Body of pancreas (tissue), 4 donors: ENCODE measurements around the gene CLIC3.

Experiments used
- POLR2A ChIP-seq, 3 donors: fragments of 450-650 bp; IDR thresholded peaks; one replicate each; pipeline ENCODE4 v1.6.1; 2016; ENCODE audit warnings: antibody characterized with exemption in 3 of 3, mild to moderate bottlenecking in 2 of 3
- TF ChIP-seq, protein P1 (sequence below), 7 experiments: fragments of 450-650 bp in 4 of 7; fragments of 200-600 bp in 3 of 7; sonication (generic) in 3 of 7; IDR thresholded peaks; one replicate each; pipeline ENCODE4 v1.5.1; 2016 to 2019; ENCODE audit warnings: antibody characterized with exemption in 7 of 7

DNA sequence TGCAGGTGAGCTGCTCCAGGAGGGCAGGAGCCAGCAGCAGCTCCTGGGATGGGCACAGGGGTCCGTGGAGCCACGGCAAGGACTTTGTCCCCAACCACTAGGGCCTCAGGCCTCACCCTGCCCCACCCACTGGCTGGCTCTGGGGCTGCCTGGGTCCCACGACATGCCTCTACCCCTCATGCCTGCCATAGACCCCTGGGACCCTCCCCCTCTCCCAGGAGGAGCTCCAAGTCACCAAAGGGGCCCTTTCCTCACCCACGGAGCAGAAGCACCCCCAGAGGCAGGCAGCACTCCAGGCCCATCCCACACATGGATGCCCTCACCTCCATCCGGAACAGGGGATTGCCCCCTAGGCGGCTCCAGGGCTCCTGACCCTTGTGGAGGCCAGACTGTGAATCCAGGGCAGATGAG, 25.2 kb upstream of the CLIC3 start:
- TF ChIP-seq, protein P1, sequence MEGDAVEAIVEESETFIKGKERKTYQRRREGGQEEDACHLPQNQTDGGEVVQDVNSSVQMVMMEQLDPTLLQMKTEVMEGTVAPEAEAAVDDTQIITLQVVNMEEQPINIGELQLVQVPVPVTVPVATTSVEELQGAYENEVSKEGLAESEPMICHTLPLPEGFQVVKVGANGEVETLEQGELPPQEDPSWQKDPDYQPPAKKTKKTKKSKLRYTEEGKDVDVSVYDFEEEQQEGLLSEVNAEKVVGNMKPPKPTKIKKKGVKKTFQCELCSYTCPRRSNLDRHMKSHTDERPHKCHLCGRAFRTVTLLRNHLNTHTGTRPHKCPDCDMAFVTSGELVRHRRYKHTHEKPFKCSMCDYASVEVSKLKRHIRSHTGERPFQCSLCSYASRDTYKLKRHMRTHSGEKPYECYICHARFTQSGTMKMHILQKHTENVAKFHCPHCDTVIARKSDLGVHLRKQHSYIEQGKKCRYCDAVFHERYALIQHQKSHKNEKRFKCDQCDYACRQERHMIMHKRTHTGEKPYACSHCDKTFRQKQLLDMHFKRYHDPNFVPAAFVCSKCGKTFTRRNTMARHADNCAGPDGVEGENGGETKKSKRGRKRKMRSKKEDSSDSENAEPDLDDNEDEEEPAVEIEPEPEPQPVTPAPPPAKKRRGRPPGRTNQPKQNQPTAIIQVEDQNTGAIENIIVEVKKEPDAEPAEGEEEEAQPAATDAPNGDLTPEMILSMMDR (IDR thresholded peaks at IDR 0.05) = no peak
- TF ChIP-seq POLR2A (IDR thresholded peaks at IDR 0.05) = no peak
